Activated naive CD8-positive, alpha-beta T cell treated with anti-CD3 and anti-CD28 coated beads for 36 hours (primary cell): ENCODE results near the gene NTN5. TPM values are rescaled to one million over a fixed set of nuclear protein-coding genes. Genes with fewer than 3 reads are reported as not detected.
"Not testable (repeated sequence)": the region's sequence is repeated elsewhere in the genome, so short reads cannot be mapped to it uniquely, and the experiment has no call there.

Experiments
- DNase-seq: peaks from one replicate; pipeline ENCODE4 v3.0.0; 2021
- H3K27ac Mint-ChIP-seq: one replicate; pipeline ENCODE4 v1.8.0; 2022; ENCODE audit warnings: mild to moderate bottlenecking, moderate library complexity, mixed read lengths
- H3K27me3 Mint-ChIP-seq: one replicate; pipeline ENCODE4 v1.8.0; 2022; ENCODE audit warnings: mild to moderate bottlenecking, mixed read lengths
- H3K36me3 Mint-ChIP-seq: one replicate; pipeline ENCODE4 v1.8.0; 2021; ENCODE audit warnings: mild to moderate bottlenecking, mixed read lengths
- H3K4me1 Mint-ChIP-seq: one replicate; pipeline ENCODE4 v1.8.0; 2021; ENCODE audit warnings: mixed read lengths
- H3K4me3 Mint-ChIP-seq: one replicate; pipeline ENCODE4 v1.8.0; 2022; ENCODE audit warnings: mild to moderate bottlenecking, moderate library complexity, mixed read lengths
- H3K9me3 Mint-ChIP-seq: one replicate; pipeline ENCODE4 v1.8.0; 2022; ENCODE audit warnings: mixed read lengths
- total RNA-seq, 2 experiments: library from RNA; stranded (reverse); gene quantifications; one replicate each; pipeline ENCODE4 v1.2.3, GENCODE V29; 2021

Gene NTN5
- under 1 TPM; 0.21 to 0.24 TPM for total RNA-seq

- Mint-ChIP-seq H3K4me3 (no peak within 1 kb of the TSS), H3K4me1 (peaks cover 7% of the 10 kb centered on the region), H3K27me3 (no peaks in the 10 kb centered on the region), H3K27ac (no peak within 1 kb of the TSS), H3K36me3 (no peaks in the 10 kb centered on the region), H3K9me3 (peaks cover 3% of the 10 kb centered on the region)
- DNase-seq, result no peak
Measured at GRCh38 chr19:48672994-48673393, at the start of gene NTN5. TSS of gene NTN5 (minus strand) at chr19:48673017. CDS start at chr19:48670986, 2,031 bp downstream.

GRCh38 chr19:48722196-48722708, 49.4 kb upstream of the NTN5 start:
- H3K4me3 Mint-ChIP-seq, result no peak overlapping the region
- no peak overlapping the region for H3K27ac Mint-ChIP-seq

GRCh38 chr19:48720613-48721296, 47.9 kb upstream of the NTN5 start:
- peaks cover 8% of the 10 kb centered on the region for H3K9me3 Mint-ChIP-seq

More at GRCh38 chr19:48722196-48722708, 49.4 kb upstream of the NTN5 start:
- Mint-ChIP-seq H3K4me1 (peaks cover 23% of the 10 kb centered on the region), H3K36me3 (peaks cover 21% of the 10 kb centered on the region), H3K9me3 (peaks cover 14% of the 10 kb centered on the region), H3K27me3 (no peaks in the 10 kb centered on the region)
- no peak for DNase-seq

GRCh38 chr19:48720251-48720612, 47.4 kb upstream of the NTN5 start:
- peaks cover 14% of the 10 kb centered on the region for H3K4me1 Mint-ChIP-seq
- no peak for DNase-seq
- peak overlapping the region; percentile 8 for H3K27ac Mint-ChIP-seq
- H3K27me3 Mint-ChIP-seq, result no peaks in the 10 kb centered on the region
- peaks cover 4% of the 10 kb centered on the region for H3K9me3 Mint-ChIP-seq
- H3K4me3 Mint-ChIP-seq, result peak overlapping the region; percentile 96
- H3K36me3 Mint-ChIP-seq, result peaks cover 5% of the 10 kb centered on the region

More at GRCh38 chr19:48720613-48721296, 47.9 kb upstream of the NTN5 start:
- DNase-seq, result peak; percentile 92
- Mint-ChIP-seq H3K27ac (peak overlapping the region; percentile 99), H3K27me3 (no peaks in the 10 kb centered on the region), H3K4me3 (peak overlapping the region; percentile 96), H3K4me1 (peaks cover 19% of the 10 kb centered on the region), H3K36me3 (peaks cover 10% of the 10 kb centered on the region)

GRCh38 chr19:48719263-48720171, 46.7 kb upstream of the NTN5 start, which contains the start of gene MAMSTR:
TSS of gene MAMSTR (minus strand) at chr19:48719725. CDS start at chr19:48719031, 694 bp downstream.
- peaks cover 13% of the 10 kb centered on the region for H3K4me1 Mint-ChIP-seq
- H3K27me3 Mint-ChIP-seq, result no peaks in the 10 kb centered on the region
- H3K4me3 Mint-ChIP-seq, result peak within 1 kb of the TSS; percentile 96
- no peak for DNase-seq
- H3K36me3 Mint-ChIP-seq, result no peaks in the 10 kb centered on the region
- peak within 1 kb of the TSS; percentile 8 for H3K27ac Mint-ChIP-seq
- no peaks in the 10 kb centered on the region for H3K9me3 Mint-ChIP-seq

GRCh38 chr19:48718711-48719231, 46.0 kb upstream of the NTN5 start:
- Mint-ChIP-seq H3K27me3 (no peaks in the 10 kb centered on the region), H3K4me1 (peaks cover 15% of the 10 kb centered on the region), H3K9me3 (no peaks in the 10 kb centered on the region), H3K36me3 (no peaks in the 10 kb centered on the region), H3K4me3 (no peak overlapping the region), H3K27ac (no peak overlapping the region)
- no peak for DNase-seq

GRCh38 chr19:48718106-48718505, 45.3 kb upstream of the NTN5 start:
- not testable (repeated sequence) for H3K27me3 Mint-ChIP-seq, H3K36me3 Mint-ChIP-seq, H3K9me3 Mint-ChIP-seq, H3K4me3 Mint-ChIP-seq, DNase-seq, H3K27ac Mint-ChIP-seq
- H3K4me1 Mint-ChIP-seq, result peaks cover 17% of the 10 kb centered on the region

- Mint-ChIP-seq H3K4me1 (peaks cover 21% of the 10 kb centered on the region), H3K36me3 (peaks cover 7% of the 10 kb centered on the region), H3K27ac (no peak overlapping the region), H3K4me3 (no peak overlapping the region), H3K27me3 (no peaks in the 10 kb centered on the region), H3K9me3 (peaks cover 2% of the 10 kb centered on the region)
- no peak for DNase-seq
Measured at GRCh38 chr19:48716562-48717291, 43.9 kb upstream of the NTN5 start.

GRCh38 chr19:48715681-48716171, 42.9 kb upstream of the NTN5 start:
- H3K36me3 Mint-ChIP-seq, result peaks cover 11% of the 10 kb centered on the region
- no peak for DNase-seq
- H3K27ac Mint-ChIP-seq, result no peak overlapping the region
- H3K27me3 Mint-ChIP-seq, result no peaks in the 10 kb centered on the region
- H3K4me3 Mint-ChIP-seq, result no peak overlapping the region
- H3K9me3 Mint-ChIP-seq, result peaks cover 6% of the 10 kb centered on the region
- peaks cover 16% of the 10 kb centered on the region for H3K4me1 Mint-ChIP-seq

- Mint-ChIP-seq H3K4me3 (peak overlapping the region; percentile 86), H3K27ac (peak overlapping the region; percentile 87), H3K27me3 (no peaks in the 10 kb centered on the region), H3K4me1 (peaks cover 13% of the 10 kb centered on the region), H3K9me3 (peaks cover 6% of the 10 kb centered on the region), H3K36me3 (peaks cover 11% of the 10 kb centered on the region)
- DNase-seq, result no peak
Measured at GRCh38 chr19:48714759-48715675, 42.2 kb upstream of the NTN5 start.

GRCh38 chr19:48713864-48714755, 41.3 kb upstream of the NTN5 start:
- DNase-seq, result peak; percentile 99
- no peaks in the 10 kb centered on the region for H3K27me3 Mint-ChIP-seq
- H3K4me1 Mint-ChIP-seq, result peaks cover 13% of the 10 kb centered on the region
- H3K4me3 Mint-ChIP-seq, result peak overlapping the region; percentile 86
- peaks cover 11% of the 10 kb centered on the region for H3K36me3 Mint-ChIP-seq
- peak overlapping the region; percentile 87 for H3K27ac Mint-ChIP-seq
- H3K9me3 Mint-ChIP-seq, result peaks cover 6% of the 10 kb centered on the region

- no peaks in the 10 kb centered on the region for H3K27me3 Mint-ChIP-seq
- H3K4me1 Mint-ChIP-seq, result peaks cover 13% of the 10 kb centered on the region
- H3K36me3 Mint-ChIP-seq, result peaks cover 11% of the 10 kb centered on the region
- peaks cover 6% of the 10 kb centered on the region for H3K9me3 Mint-ChIP-seq
- peak overlapping the region; percentile 86 for H3K4me3 Mint-ChIP-seq
- H3K27ac Mint-ChIP-seq, result no peak overlapping the region
- DNase-seq, result no peak
Measured at GRCh38 chr19:48713041-48713863, 40.4 kb upstream of the NTN5 start.
